Small intestine (tissue), 7 donors: ENCODE data around the gene SLC2A1. TPM values are rescaled to one million over a fixed set of nuclear protein-coding genes. Genes with fewer than 3 reads are reported as not detected.

Source experiments
- DNase-seq, 2 donors: peaks; one replicate each; pipeline versions ENCODE4 v3.0.0 to v3.0.0-alpha.2; 2013
- FAIRE-seq: peaks from 2 replicates; lab custom pipeline; 2012; peaks lifted over from hg19 to GRCh38; lab: Jason Lieb, UNC
- H3K27ac ChIP-seq, 3 donors: one replicate each; pipeline ENCODE4 v1.5.1; 2013; ENCODE audit warnings: low read length in 2 of 3, mild to moderate bottlenecking in 2 of 3, control low read depth in 1 of 3, inconsistent platforms in 1 of 3, low read depth in 1 of 3, moderate library complexity in 1 of 3
- H3K27me3 ChIP-seq, 3 donors: one replicate each; pipeline ENCODE4 v1.6.1; 2013; ENCODE audit warnings: low read length in 3 of 3, inconsistent platforms in 1 of 3; ENCODE audit not compliant: control insufficient read depth in 3 of 3, insufficient read depth in 3 of 3
- H3K36me3 ChIP-seq, 3 donors: one replicate each; pipeline ENCODE4 v1.6.1; 2013; ENCODE audit warnings: low read length in 3 of 3, inconsistent platforms in 1 of 3, low read depth in 1 of 3, mild to moderate bottlenecking in 1 of 3, moderate library complexity in 1 of 3; ENCODE audit not compliant: control insufficient read depth in 3 of 3, insufficient read depth in 2 of 3
- H3K4me1 ChIP-seq, 3 donors: one replicate each; pipeline ENCODE4 v1.6.1; 2013; ENCODE audit warnings: low read length in 2 of 3, inconsistent platforms in 1 of 3, low read depth in 1 of 3, mild to moderate bottlenecking in 1 of 3, moderate library complexity in 1 of 3; ENCODE audit not compliant: control insufficient read depth in 3 of 3, insufficient read depth in 2 of 3
- H3K4me3 ChIP-seq, 3 donors: one replicate each; pipeline ENCODE4 v1.5.1; 2013; ENCODE audit warnings: low read length in 3 of 3, control low read depth in 1 of 3, inconsistent platforms in 1 of 3, low read depth in 1 of 3, mild to moderate bottlenecking in 1 of 3, moderate library complexity in 1 of 3
- H3K9me3 ChIP-seq, 2 donors: one replicate each; pipeline ENCODE4 v1.6.1; 2013; ENCODE audit warnings: low read depth in 1 of 2, low read length in 1 of 2; ENCODE audit not compliant: control insufficient read depth in 2 of 2, insufficient read depth in 1 of 2
- WGBS, 3 donors: extraction: QIAGEN DNeasy Blood & Tissue Kit; methylation state at CpG; one replicate each; pipeline ENCODE4 v1.1.7; 2013; 5-methylcytosine and 5-hydroxymethylcytosine counted together
- polyA plus RNA-seq, 4 donors: library from polyadenylated mRNA; stranded (reverse) in 3 of 4; unstranded in 1 of 4; fragments of 200-250 nt in 3 of 4; fragments of 120-200 nt in 1 of 4; gene quantifications; one replicate each; pipeline versions ENCODE4 v1.2.1 to v1.2.3, GENCODE V29; 2013
- donor health status: healthy with polysubstance abuse.
- donor health status: control.
- donor health status: control.
- donor health status: Bipolar disorder and iron deficiency.
- donor health status: healthy.

The SLC2A1 gene
- polyA plus RNA-seq, 4 donors: 1.1 to 61.3 (median 8.4) TPM

DNA sequence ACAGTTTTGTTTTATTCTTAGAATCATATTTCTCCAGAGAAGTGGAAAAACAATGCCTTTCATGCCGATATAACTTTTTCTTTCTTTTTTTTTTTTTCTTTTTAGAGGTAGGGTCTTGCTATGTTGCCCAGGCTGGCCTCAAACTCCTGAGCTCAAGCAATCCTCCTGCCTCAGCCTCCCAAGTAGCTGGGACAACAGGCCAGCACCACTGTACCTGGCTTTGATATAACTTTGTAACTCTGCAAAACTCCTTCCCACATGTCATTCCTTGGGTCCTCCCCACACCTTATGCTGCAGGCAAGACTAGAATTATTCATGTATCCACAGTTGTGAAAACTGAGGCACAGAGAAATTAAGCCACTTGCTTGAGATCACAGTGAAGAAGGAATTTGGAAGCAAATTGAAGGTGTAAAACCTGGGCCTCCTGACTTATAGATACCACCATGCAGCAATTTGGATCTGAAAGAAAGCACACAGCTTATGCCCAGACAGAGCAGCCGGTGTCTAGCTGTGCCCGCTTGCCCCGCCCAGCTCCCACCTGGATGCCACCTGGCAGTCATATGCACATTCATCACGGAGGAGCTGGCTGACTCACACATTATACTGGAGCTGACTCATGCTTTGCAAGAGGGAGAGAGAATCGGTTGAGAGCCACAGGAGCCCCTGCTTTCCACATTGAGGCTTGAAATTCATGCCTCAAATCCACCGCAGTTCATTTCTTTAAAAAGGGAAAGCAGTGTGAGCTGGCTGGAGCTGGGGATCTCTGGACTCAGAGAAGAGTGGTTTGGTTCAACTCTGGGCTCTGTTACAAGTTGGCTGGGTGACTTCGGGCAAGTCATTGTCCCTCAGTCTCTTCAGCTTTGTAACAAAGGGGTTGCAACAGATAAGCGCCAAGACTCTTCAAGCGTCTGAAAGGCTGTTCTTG lies 8.3 kb upstream of the SLC2A1 start:
- peaks cover 0 to 25% (median 0%) of the 10 kb centered on the region in 3 donors for H3K4me1 ChIP-seq
- no peak overlapping the region for H3K4me3 ChIP-seq
- no peak overlapping the region for H3K27ac ChIP-seq
- peaks cover 0 to 8% (median 4%) of the 10 kb centered on the region in 3 donors for H3K27me3 ChIP-seq
- DNase-seq: peak; percentile 87 to 89
- no peaks in the 10 kb centered on the region for H3K9me3 ChIP-seq
- 15 to 61% (median 38%) methylated on average over 10 of the region's 10 CpGs for WGBS, 3 donors
- no peaks in the 10 kb centered on the region for H3K36me3 ChIP-seq
- no peak for FAIRE-seq

- Histone ChIP-seq H3K4me3 (no peak overlapping the region), H3K9me3 (no peaks in the 10 kb centered on the region), H3K36me3 (no peaks in the 10 kb centered on the region), H3K4me1 (peaks cover 0 to 28% (median 0%) of the 10 kb centered on the region in 3 donors), H3K27me3 (peaks cover 0 to 8% (median 4%) of the 10 kb centered on the region in 3 donors), H3K27ac (no peak overlapping the region)
- WGBS, 3 donors: 21 to 53% (median 44%) methylated on average over 1 of the region's 1 CpG
- FAIRE-seq: no peak
- no peak for DNase-seq
Observed at GRCh38 chr1:42965378-42965777, 6.7 kb upstream of the SLC2A1 start.

DNA sequence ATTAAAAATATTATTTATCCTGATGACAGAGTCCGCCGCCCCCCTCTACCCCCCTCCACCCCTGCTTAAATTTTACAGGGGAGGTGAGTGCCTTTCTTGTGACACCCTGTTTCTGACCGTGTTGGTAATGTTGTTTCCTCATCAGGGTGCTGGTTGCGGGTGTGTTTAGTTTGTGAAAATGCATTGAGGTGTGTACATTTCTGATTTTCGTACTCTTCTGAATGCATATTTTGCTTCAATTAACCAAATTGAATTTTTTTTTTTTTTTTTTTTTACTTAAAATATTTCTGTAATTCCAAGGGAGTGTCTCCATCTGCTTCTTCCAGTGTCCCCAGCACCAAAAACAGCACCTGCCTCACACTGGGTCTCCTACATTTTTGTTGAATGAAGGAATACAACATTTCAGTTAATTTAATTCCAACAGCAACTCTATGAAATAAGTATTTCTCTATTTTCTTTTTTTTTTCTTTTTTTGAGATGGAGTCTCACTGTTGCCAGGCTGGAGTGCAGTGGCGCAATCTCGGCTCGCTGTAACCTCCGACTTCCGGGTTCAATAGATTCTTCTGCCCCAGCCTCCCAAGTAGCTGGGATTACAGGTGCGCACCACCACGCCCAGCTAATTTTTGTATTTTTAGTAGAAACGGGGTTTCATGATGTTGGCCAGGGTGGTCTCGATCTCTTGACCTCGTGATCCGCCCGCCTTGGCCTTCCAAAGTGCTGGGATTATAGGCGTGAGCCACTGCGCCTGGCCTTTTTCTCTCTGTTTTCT lies 5.6 kb upstream of the SLC2A1 start:
- 82 to 85% (median 83%) methylated on average over 19 of the region's 19 CpGs for WGBS, 3 donors
- no peak overlapping the region for H3K4me3 ChIP-seq
- DNase-seq: no peak
- H3K27me3 ChIP-seq: peaks cover 0 to 8% (median 4%) of the 10 kb centered on the region in 3 donors
- FAIRE-seq: no peak
- no peaks in the 10 kb centered on the region for H3K36me3 ChIP-seq
- peaks cover 0 to 33% (median 0%) of the 10 kb centered on the region in 3 donors for H3K4me1 ChIP-seq
- H3K27ac ChIP-seq: no peak overlapping the region
- no peaks in the 10 kb centered on the region for H3K9me3 ChIP-seq

DNA sequence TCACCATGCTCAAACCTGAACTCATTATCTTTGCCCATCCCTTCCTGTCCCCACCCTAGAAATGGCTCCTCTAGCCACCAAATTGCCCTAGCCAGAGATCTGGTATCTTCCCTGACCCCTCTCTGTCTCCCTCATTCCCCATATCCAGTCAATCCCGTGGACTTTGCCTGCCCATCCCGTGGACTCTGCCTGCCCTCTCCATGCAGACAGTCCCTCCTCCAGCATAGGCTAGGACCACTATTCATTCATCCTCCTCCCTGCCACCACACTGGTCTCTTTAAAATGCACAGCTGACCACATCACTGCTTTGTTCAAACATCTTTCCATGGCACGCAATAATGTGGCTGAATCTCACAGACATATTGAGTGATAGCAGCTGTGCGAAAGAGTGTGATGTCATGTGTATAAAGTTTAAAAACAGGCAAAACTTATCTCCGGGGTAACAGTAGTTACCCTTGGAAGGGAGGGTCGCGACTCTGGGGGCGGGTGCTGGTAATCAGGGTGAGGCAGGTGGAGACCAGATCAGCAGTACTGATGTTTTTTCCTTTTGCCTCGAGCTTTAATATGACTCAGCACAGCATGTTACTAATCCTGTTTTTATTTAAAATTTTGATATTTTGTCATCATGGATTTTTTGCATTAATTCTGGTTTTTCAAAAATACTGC lies 4.8 kb upstream of the SLC2A1 start:
- Histone ChIP-seq H3K36me3 (no peaks in the 10 kb centered on the region), H3K4me1 (peaks cover 0 to 36% (median 0%) of the 10 kb centered on the region in 3 donors), H3K27ac (no peak overlapping the region), H3K4me3 (no peak overlapping the region), H3K9me3 (no peaks in the 10 kb centered on the region), H3K27me3 (peaks cover 0 to 8% (median 4%) of the 10 kb centered on the region in 3 donors)
- FAIRE-seq (no peak), DNase-seq (no peak)
- 5 to 16% (median 15%) methylated on average over 9 of the region's 9 CpGs for WGBS, 3 donors

DNA sequence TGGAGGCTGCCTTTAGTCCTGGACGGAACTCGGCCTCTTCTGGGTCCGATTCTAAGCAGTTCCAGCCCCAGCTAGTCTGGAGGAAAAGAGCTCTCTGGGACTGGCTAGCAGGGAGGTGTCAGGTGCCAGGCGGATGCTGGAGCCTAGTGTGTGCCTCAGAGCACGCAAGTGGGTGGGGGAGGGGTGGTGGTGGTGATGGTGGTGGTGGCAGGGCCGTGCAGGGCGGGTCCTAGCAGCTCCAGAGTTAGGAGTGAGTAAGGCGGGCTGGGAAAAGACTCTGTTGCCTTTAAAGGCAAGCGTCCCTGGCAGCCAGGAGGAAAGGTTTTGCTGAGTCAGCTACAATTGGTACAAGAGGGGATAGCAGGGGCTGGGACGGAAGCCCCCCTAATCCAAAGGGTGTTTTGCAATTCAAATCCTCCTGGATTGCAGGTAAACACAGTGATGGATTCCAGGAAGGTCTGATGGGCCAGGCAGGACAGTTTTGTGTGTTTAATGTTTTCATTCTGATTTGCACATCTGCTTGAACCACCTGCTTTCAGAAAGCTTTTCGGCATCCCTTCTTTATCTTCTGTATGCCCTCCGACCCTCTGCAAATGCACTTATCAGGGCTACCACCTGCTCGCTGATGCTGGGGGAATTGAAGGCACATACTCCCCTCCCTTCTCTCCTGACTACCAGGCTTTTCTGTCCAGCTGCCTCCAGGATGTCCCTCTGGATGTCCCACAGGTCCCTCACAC lies 4.1 kb upstream of the SLC2A1 start:
- Histone ChIP-seq H3K9me3 (no peaks in the 10 kb centered on the region), H3K27me3 (peaks cover 0 to 8% (median 4%) of the 10 kb centered on the region in 3 donors), H3K4me3 (no peak overlapping the region), H3K27ac (no peak overlapping the region), H3K36me3 (no peaks in the 10 kb centered on the region), H3K4me1 (peaks cover 0 to 36% (median 0%) of the 10 kb centered on the region in 3 donors)
- DNase-seq (no peak), FAIRE-seq (no peak)
- 30 to 40% (median 39%) methylated on average over 13 of the region's 13 CpGs for WGBS, 3 donors

- no peaks in the 10 kb centered on the region for H3K9me3 ChIP-seq
- 73 to 82% (median 74%) methylated on average over 6 of the region's 6 CpGs for WGBS, 3 donors
- H3K27me3 ChIP-seq: peaks cover 0 to 8% (median 4%) of the 10 kb centered on the region in 3 donors
- DNase-seq (no peak), FAIRE-seq (no peak)
- no peak overlapping the region for H3K4me3 ChIP-seq
- peaks cover 0 to 33% (median 0%) of the 10 kb centered on the region in 3 donors for H3K4me1 ChIP-seq
- H3K27ac ChIP-seq: no peak overlapping the region
- H3K36me3 ChIP-seq: no peaks in the 10 kb centered on the region
Observed at GRCh38 chr1:42961312-42962091, 2.8 kb upstream of the SLC2A1 start.

- H3K4me3 ChIP-seq: no peak overlapping the region
- H3K9me3 ChIP-seq: no peaks in the 10 kb centered on the region
- FAIRE-seq (no peak), DNase-seq (no peak)
- no peak overlapping the region for H3K27ac ChIP-seq
- H3K36me3 ChIP-seq: peaks cover 0 to under 1% (median 0%) of the 10 kb centered on the region in 3 donors
- 78 to 89% (median 85%) methylated on average over 9 of the region's 9 CpGs for WGBS, 3 donors
- H3K4me1 ChIP-seq: peaks cover 0 to 36% (median 0%) of the 10 kb centered on the region in 3 donors
- peaks cover 0 to 8% (median 4%) of the 10 kb centered on the region in 3 donors for H3K27me3 ChIP-seq
Observed at GRCh38 chr1:42960566-42961311, 2.1 kb upstream of the SLC2A1 start.
